NB4 (cell line): ENCODE data around the gene RCOR2.

ENCODE experiments used
- POLR2A ChIP-seq: IDR thresholded peaks from 2 replicates; pipeline ENCODE4 v1.6.1; 2011; ENCODE audit warnings: mild to moderate bottlenecking; ENCODE audit not compliant: insufficient read length; ENCODE audit errors: extremely low read depth
- TF ChIP-seq, protein P1 (sequence below): IDR thresholded peaks from one replicate; pipeline ENCODE4 v1.5.1; 2012; ENCODE audit warnings: low read depth, low read length

GRCh38 chr11:63877658-63878241 lies 39.2 kb downstream of the RCOR2 start:
- TF ChIP-seq, protein P1, sequence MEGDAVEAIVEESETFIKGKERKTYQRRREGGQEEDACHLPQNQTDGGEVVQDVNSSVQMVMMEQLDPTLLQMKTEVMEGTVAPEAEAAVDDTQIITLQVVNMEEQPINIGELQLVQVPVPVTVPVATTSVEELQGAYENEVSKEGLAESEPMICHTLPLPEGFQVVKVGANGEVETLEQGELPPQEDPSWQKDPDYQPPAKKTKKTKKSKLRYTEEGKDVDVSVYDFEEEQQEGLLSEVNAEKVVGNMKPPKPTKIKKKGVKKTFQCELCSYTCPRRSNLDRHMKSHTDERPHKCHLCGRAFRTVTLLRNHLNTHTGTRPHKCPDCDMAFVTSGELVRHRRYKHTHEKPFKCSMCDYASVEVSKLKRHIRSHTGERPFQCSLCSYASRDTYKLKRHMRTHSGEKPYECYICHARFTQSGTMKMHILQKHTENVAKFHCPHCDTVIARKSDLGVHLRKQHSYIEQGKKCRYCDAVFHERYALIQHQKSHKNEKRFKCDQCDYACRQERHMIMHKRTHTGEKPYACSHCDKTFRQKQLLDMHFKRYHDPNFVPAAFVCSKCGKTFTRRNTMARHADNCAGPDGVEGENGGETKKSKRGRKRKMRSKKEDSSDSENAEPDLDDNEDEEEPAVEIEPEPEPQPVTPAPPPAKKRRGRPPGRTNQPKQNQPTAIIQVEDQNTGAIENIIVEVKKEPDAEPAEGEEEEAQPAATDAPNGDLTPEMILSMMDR: no peak
- TF ChIP-seq POLR2A: no peak
